GM04504 (cell line): ENCODE data around the gene WNK3.

Experiments used
- DNase-seq: peaks from one replicate; pipeline ENCODE4 v3.0.0-alpha.2; 2012; ENCODE audit warnings: low read depth

The WNK3 gene

GRCh38 chrX:54171091-54171490 lies 186.8 kb downstream of the WNK3 start:
- DNase-seq, result no peak

- DNase-seq, result no peak
Measured at GRCh38 chrX:54166915-54167314, 190.9 kb downstream of the WNK3 start.

GRCh38 chrX:54157561-54157960 lies 200.3 kb downstream of the WNK3 start:
- DNase-seq, result no peak
